Measurements from ENCODE around the gene POLD1.

- TF ChIP-seq NR2C2 (CRISPR knock-in tag; IDR thresholded peaks at IDR 0.05; ENCODE audit: borderline replicate concordance) (no peak), FOXK2 (IDR thresholded peaks at IDR 0.05) (no peak), CTCF (CRISPR knock-in tag; IDR thresholded peaks at IDR 0.05) (no peak), ZNF124 (CRISPR knock-in tag; IDR thresholded peaks at IDR 0.05) (no peak), HNRNPUL1 (IDR thresholded peaks at IDR 0.05; ENCODE audit: low read depth, low read length) (no peak), YY1 (IDR thresholded peaks at IDR 0.05; ENCODE audit: insufficient read depth, insufficient replicate concordance, low read depth, low read length) (no peak)
These were observed 48.3 kb downstream of the POLD1 start, which contains the start of gene MYBPC2 for GRCh38 chr19:50432221-50433028.

Data from HepG2 (cell line).